Kidney epithelial cell (primary cell): Measurements from ENCODE around the gene AGXT2. TPM values are rescaled to one million over a fixed set of nuclear protein-coding genes. Genes with fewer than 3 reads are reported as not detected.

ENCODE experiments used
- DNase-seq: peaks from one replicate; pipeline ENCODE4 v3.0.0-alpha.2; 2010; ENCODE audit warnings: low read depth
- H3K27me3 ChIP-seq: 2 replicates; pipeline ENCODE4 v1.6.0; 2011; ENCODE audit warnings: low read length; ENCODE audit not compliant: control insufficient read depth, insufficient read depth
- H3K36me3 ChIP-seq: 2 replicates; pipeline ENCODE4 v1.5.1; 2011; ENCODE audit warnings: low read length; ENCODE audit not compliant: control insufficient read depth, insufficient read depth
- H3K4me3 ChIP-seq: 2 replicates; pipeline ENCODE4 v1.5.1; 2011; ENCODE audit warnings: low read depth, mild to moderate bottlenecking, control low read depth, low read length
- total RNA-seq: library from RNA; depleted of rRNA; stranded (reverse); fragments of >200 nt; gene quantifications from 2 replicates; pipeline ENCODE4 v1.2.3, GENCODE V29; 2015
- TF ChIP-seq, protein P1 (sequence below): IDR thresholded peaks from 2 replicates; pipeline ENCODE4 v1.5.1; 2011; ENCODE audit warnings: mild to moderate bottlenecking, moderate library complexity, low read length, control low read depth, inconsistent platforms; ENCODE audit not compliant: insufficient read depth, poor library complexity, severe bottlenecking

AGXT2 gene
- total RNA-seq, 1 donor from 2014 or later, result not detected

DNA sequence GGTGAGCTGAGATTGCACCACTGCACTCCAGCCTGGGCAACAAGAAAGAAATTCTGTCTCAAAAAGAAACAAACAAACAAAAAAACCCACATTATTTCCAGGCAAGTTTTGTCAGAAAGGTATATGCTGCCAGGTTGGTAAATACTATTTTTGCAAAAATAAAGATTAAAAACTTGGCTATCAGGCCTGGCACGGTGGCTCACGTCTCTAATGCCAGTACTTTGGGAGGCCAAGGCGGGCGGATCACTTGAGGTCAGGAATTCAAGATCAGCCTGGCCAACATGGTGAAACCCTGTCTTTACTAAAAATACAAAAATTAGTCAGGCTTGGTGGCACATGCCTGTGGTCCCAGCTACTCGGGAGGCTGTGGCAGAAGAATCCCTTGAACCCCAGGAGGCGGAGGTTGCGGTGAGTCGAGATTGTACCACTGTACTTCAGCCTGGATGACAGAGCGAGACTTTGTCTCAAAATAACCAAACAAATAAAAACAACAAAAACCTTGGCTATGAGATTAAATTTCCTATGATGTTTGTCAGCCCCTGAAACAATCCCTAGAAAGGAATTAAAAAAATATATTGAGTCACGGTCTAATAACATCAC lies 22.7 kb downstream of the AGXT2 start:
- Histone ChIP-seq H3K27me3 (no peaks in the 10 kb centered on the region), H3K4me3 (no peak overlapping the region), H3K36me3 (no peaks in the 10 kb centered on the region)
- TF ChIP-seq, protein P1, sequence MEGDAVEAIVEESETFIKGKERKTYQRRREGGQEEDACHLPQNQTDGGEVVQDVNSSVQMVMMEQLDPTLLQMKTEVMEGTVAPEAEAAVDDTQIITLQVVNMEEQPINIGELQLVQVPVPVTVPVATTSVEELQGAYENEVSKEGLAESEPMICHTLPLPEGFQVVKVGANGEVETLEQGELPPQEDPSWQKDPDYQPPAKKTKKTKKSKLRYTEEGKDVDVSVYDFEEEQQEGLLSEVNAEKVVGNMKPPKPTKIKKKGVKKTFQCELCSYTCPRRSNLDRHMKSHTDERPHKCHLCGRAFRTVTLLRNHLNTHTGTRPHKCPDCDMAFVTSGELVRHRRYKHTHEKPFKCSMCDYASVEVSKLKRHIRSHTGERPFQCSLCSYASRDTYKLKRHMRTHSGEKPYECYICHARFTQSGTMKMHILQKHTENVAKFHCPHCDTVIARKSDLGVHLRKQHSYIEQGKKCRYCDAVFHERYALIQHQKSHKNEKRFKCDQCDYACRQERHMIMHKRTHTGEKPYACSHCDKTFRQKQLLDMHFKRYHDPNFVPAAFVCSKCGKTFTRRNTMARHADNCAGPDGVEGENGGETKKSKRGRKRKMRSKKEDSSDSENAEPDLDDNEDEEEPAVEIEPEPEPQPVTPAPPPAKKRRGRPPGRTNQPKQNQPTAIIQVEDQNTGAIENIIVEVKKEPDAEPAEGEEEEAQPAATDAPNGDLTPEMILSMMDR, result no peak
- DNase-seq, result no peak

DNA sequence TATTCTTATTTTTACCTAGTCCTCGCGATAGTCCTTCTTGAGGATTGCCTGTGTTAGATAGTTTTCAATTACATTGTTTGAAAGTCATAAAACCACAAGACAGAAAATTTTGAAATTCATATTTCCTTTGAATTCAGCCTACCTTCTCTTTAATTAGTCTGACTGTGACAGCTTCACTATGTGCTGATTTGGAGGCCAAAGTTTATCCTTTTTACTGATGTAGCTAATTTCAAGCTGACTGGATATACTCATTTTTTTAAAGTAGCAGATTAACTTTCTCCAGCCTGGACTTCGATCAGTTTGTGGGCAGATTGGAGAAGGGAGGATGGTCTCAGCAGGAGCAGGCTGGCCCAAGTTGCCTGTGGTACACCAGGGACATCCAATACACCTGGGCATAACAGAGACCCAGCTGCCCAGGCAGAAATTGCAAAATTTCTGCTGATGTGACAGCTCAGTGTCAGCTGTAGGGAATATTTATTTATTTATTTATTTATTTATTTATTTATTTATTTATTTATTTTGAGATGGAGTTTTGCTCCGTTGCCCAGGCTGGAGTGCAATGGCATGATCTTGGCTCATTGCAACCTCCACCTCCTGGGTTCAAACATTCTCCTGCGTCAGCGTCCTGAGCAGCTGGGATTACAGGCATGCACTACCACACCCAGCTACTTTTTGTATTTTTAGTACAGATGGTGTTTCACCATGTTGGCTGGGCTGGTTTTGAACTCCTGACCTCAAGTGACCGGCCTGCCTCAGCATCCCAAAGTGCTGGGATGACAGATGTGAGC lies 24.2 kb downstream of the AGXT2 start:
- DNase-seq, result no peak
- H3K27me3 ChIP-seq, result no peaks in the 10 kb centered on the region
- no peak overlapping the region for H3K4me3 ChIP-seq
- TF ChIP-seq, protein P1, result no peak
- no peaks in the 10 kb centered on the region for H3K36me3 ChIP-seq

DNA sequence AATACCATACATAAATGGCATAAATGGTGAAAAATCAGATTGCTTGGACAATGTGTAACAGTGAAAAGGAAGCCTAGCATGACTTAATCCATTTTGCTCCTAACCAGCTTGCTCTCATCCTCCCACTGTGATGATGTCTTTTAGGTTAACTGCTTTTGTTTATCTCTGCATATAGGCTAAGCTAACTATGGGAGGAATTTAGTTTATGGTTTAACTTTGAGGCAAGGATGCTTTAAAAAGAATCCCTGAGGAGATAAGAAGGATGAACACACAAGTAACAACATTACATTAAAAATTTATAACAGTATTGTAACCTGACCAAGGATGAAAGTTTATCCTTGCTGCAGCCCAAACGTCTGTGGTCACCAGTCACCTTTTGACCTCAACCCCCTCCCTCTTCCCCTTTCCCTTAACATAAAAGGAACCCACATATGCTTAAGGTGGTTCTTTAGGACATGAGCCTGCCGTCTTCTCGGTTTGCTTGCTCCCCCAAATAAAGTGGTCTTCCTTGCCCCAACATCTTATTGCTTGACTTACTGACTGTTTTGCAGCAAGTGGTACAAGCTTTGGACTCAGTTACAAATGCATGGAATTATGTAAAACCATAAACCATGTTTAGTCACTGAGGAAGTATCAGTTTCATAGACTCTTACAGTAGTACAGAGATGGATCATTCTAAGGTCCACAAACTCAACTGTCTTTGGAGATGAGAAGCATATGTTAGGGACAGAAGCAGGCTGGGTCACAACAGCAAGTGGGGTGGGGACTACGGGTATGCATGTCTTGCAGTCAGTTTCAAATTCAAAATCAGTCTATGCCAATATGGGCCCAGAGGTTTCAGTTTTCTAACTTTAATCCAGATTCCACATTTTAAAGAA lies 31.3 kb downstream of the AGXT2 start:
- no peak for DNase-seq
- no peaks in the 10 kb centered on the region for H3K27me3 ChIP-seq
- no peak overlapping the region for H3K4me3 ChIP-seq
- no peaks in the 10 kb centered on the region for H3K36me3 ChIP-seq
- TF ChIP-seq, protein P1, result no peak

DNA sequence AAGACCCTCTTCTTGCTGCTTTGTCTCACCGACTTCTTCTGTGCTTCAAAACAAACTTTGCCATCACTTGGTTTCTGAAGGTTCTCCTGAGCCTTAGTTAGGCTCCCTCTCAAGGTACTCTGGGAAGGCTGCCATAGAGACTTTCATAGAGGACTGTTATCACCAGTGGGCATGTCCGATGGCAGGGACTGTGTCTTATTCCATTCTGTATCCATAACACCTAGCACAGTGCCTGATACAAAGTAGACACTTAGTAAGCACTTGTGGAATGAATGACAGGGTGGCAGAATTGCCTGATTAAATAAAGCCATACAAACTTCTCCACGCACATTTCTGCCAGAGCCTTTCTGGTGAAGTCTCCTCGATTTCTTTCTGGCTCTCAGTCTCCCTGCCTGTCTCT lies 32.7 kb downstream of the AGXT2 start:
- TF ChIP-seq, protein P1, result no peak
- H3K36me3 ChIP-seq, result no peaks in the 10 kb centered on the region
- no peaks in the 10 kb centered on the region for H3K27me3 ChIP-seq
- no peak for DNase-seq
- no peak overlapping the region for H3K4me3 ChIP-seq

DNA sequence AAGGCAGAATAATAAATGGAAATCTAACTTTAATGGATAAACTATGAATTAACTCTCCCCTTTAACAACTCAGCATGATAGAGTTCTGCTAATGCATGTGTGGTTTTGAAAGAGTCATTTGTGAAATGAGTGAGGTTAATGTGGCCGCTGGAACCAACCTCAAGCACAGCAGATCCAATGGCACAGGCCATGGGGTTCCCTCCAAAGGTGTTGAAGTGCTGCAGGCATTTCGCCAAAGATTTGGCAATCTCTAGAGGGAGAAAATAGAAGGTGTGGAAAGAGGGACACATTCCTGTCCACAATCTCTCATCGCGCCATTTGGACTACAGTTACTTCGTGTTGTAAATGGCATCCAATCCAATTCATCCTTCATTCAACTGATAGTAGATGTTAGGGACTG lies 35.0 kb downstream of the AGXT2 start:
- DNase-seq, result no peak
- Histone ChIP-seq H3K27me3 (no peaks in the 10 kb centered on the region), H3K36me3 (no peaks in the 10 kb centered on the region), H3K4me3 (no peak overlapping the region)
- TF ChIP-seq, protein P1, result no peak
